H9 (cell line): ENCODE results near the gene APLF. TPM values are rescaled to one million over a fixed set of nuclear protein-coding genes. Genes with fewer than 3 reads are reported as not detected.

Experiments
- DNase-seq: peaks from one replicate; pipeline ENCODE4 v3.0.0-alpha.2; 2017
- H2AFZ ChIP-seq: one replicate; pipeline ENCODE4 v1.6.1; 2013; ENCODE audit warnings: mild to moderate bottlenecking, low read length, control low read depth, moderate library complexity
- H2AK5ac ChIP-seq: 2 replicates; pipeline ENCODE4 v1.6.1; 2013; ENCODE audit warnings: low read length, control low read depth, mixed read lengths; ENCODE audit not compliant: insufficient read length
- H2BK120ac ChIP-seq: one replicate; pipeline ENCODE4 v1.6.1; 2013; ENCODE audit warnings: low read depth, mild to moderate bottlenecking, low read length, control low read depth, inconsistent platforms; ENCODE audit not compliant: poor library complexity, severe bottlenecking
- H2BK12ac ChIP-seq: 2 replicates; pipeline ENCODE4 v1.6.1; 2013; ENCODE audit warnings: low read length, control low read depth, mixed read lengths, low read depth; ENCODE audit not compliant: insufficient read length
- H2BK15ac ChIP-seq: 2 replicates; pipeline ENCODE4 v1.6.1; 2013; ENCODE audit warnings: low read depth, low read length, control low read depth
- H2BK20ac ChIP-seq: one replicate; pipeline ENCODE4 v1.6.1; 2013; ENCODE audit warnings: low read depth, mild to moderate bottlenecking, low read length, control low read depth, inconsistent platforms; ENCODE audit not compliant: poor library complexity, severe bottlenecking
- H2BK5ac ChIP-seq: 2 replicates; pipeline ENCODE4 v1.6.1; 2013; ENCODE audit warnings: low read length, control low read depth, mixed read lengths; ENCODE audit not compliant: insufficient read length
- H3K14ac ChIP-seq: 2 replicates; pipeline ENCODE4 v1.6.1; 2013; ENCODE audit warnings: low read length, control low read depth; ENCODE audit not compliant: insufficient read depth
- H3K18ac ChIP-seq: 2 replicates; pipeline ENCODE4 v1.6.1; 2013; ENCODE audit warnings: low read depth, mild to moderate bottlenecking, mixed read lengths, low read length, control low read depth; ENCODE audit not compliant: insufficient read length
- H3K23ac ChIP-seq: 2 replicates; pipeline ENCODE4 v1.6.1; 2013; ENCODE audit warnings: low read length, control low read depth, mixed read lengths, low read depth; ENCODE audit not compliant: insufficient read length
- H3K23me2 ChIP-seq: 2 replicates; pipeline ENCODE4 v1.6.1; 2013; ENCODE audit warnings: low read depth, mild to moderate bottlenecking, mixed read lengths, low read length, control low read depth; ENCODE audit not compliant: insufficient read length, poor library complexity, severe bottlenecking
- H3K27ac ChIP-seq: 2 replicates; pipeline ENCODE4 v1.5.1; 2013; ENCODE audit warnings: low read length, control low read depth, mixed read lengths, low read depth; ENCODE audit not compliant: insufficient read length
- H3K27me3 ChIP-seq: 2 replicates; pipeline ENCODE4 v1.6.1; 2013; ENCODE audit warnings: low read length, control low read depth, inconsistent platforms; ENCODE audit not compliant: insufficient read depth
- H3K4ac ChIP-seq: 2 replicates; pipeline ENCODE4 v1.6.1; 2013; ENCODE audit warnings: low read depth, mild to moderate bottlenecking, control low read depth, inconsistent platforms, low read length, moderate library complexity
- H3K4me1 ChIP-seq: 2 replicates; pipeline ENCODE4 v1.6.1; 2013; ENCODE audit warnings: low read length, control low read depth, inconsistent platforms; ENCODE audit not compliant: insufficient read depth
- H3K4me2 ChIP-seq: 2 replicates; pipeline ENCODE4 v1.6.1; 2013; ENCODE audit warnings: low read length, control low read depth, mixed read lengths; ENCODE audit not compliant: insufficient read length, insufficient read depth
- H3K56ac ChIP-seq: 2 replicates; pipeline ENCODE4 v1.6.1; 2013; ENCODE audit warnings: low read depth, mild to moderate bottlenecking, mixed read lengths, low read length, control low read depth; ENCODE audit not compliant: insufficient read length
- H3K79me1 ChIP-seq: 2 replicates; pipeline ENCODE4 v1.6.1; 2013; ENCODE audit warnings: low read depth, mild to moderate bottlenecking, moderate library complexity, low read length, control low read depth, inconsistent platforms; ENCODE audit not compliant: insufficient read depth, poor library complexity, severe bottlenecking
- H3K79me2 ChIP-seq: 2 replicates; pipeline ENCODE4 v1.6.1; 2013; ENCODE audit warnings: low read length, control low read depth, inconsistent platforms; ENCODE audit not compliant: insufficient read depth
- H3K9ac ChIP-seq: 2 replicates; pipeline ENCODE4 v1.6.1; 2013; ENCODE audit warnings: low read length, control low read depth, mixed read lengths; ENCODE audit not compliant: insufficient read length; ENCODE audit errors: extremely low read depth
- H3K9me3 ChIP-seq: one replicate; pipeline ENCODE4 v1.6.1; 2013; ENCODE audit warnings: low read depth, low read length, inconsistent platforms; ENCODE audit not compliant: control insufficient read depth
- H3T11ph ChIP-seq: one replicate; pipeline ENCODE4 v1.6.1; 2013; ENCODE audit warnings: mild to moderate bottlenecking, low read length, control low read depth, inconsistent platforms
- H4K20me1 ChIP-seq: one replicate; pipeline ENCODE4 v1.6.1; 2013; ENCODE audit not compliant: control insufficient read depth, insufficient read length, insufficient read depth
- H4K5ac ChIP-seq: 2 replicates; pipeline ENCODE4 v1.6.1; 2013; ENCODE audit warnings: low read depth, mild to moderate bottlenecking, mixed read lengths, low read length, control low read depth; ENCODE audit not compliant: insufficient read length
- H4K8ac ChIP-seq: replicated peaks from 2 replicates; pipeline ENCODE4 v1.6.1; 2013; ENCODE audit warnings: low read length, control low read depth, mixed read lengths, low read depth; ENCODE audit not compliant: insufficient read length
- H4K91ac ChIP-seq: 2 replicates; pipeline ENCODE4 v1.6.1; 2013; ENCODE audit warnings: low read depth, mild to moderate bottlenecking, moderate library complexity, mixed read lengths, low read length, control low read depth; ENCODE audit not compliant: insufficient read length
- H3K27ac Mint-ChIP-seq, 3 experiments: 2 replicates in 2 of 3; 3 replicates in 1 of 3; pipeline ENCODE4 v1.8.0; 2020 to 2021; ENCODE audit warnings: mixed read lengths in 3 of 3, mild to moderate bottlenecking in 1 of 3, moderate library complexity in 1 of 3
- H3K27me3 Mint-ChIP-seq: 2 replicates; pipeline ENCODE4 v1.8.0; 2021; ENCODE audit warnings: low read depth, mild to moderate bottlenecking, moderate library complexity, mixed read lengths
- H3K36me3 Mint-ChIP-seq, 3 experiments: 2 replicates in 2 of 3; 3 replicates in 1 of 3; pipeline ENCODE4 v1.8.0; 2020 to 2021; ENCODE audit warnings: low read depth in 3 of 3, mixed read lengths in 3 of 3; ENCODE audit not compliant: insufficient read depth in 1 of 3
- H3K4me1 Mint-ChIP-seq, 2 experiments: 2 replicates each; pipeline ENCODE4 v1.8.0; 2020; ENCODE audit warnings: mixed read lengths in 2 of 2
- H3K4me3 Mint-ChIP-seq, 2 experiments: 2 replicates in 1 of 2; 3 replicates in 1 of 2; pipeline ENCODE4 v1.8.0; 2020 to 2021; ENCODE audit warnings: mild to moderate bottlenecking in 2 of 2, mixed read lengths in 2 of 2, moderate library complexity in 1 of 2
- H3K9me3 Mint-ChIP-seq, 2 experiments: 2 replicates in 1 of 2; 3 replicates in 1 of 2; pipeline ENCODE4 v1.8.0; 2020; ENCODE audit warnings: mild to moderate bottlenecking in 2 of 2, mixed read lengths in 2 of 2, moderate library complexity in 1 of 2
- CTCF ChIP-seq: fragments of 200-600 bp; sonication (generic); conservative IDR thresholded peaks from 3 replicates; pipeline ENCODE4 v1.8.0; 2021; ENCODE audit warnings: antibody characterized with exemption, mild to moderate bottlenecking
- WGBS: extraction: QIAGEN DNeasy Blood & Tissue Kit; methylation state at CpG from one replicate; pipeline ENCODE4 v1.1.7; 2013; ENCODE audit warnings: missing lambda C conversion rate, low lambda C conversion rate, mixed read lengths; ENCODE audit not compliant: insufficient read length; ENCODE audit errors: extremely low coverage; 5-methylcytosine and 5-hydroxymethylcytosine counted together
- total RNA-seq: library from RNA; stranded (reverse); gene quantifications from 2 replicates; pipeline ENCODE4 v1.2.1, GENCODE V29; 2021

The APLF gene
- total RNA-seq, 1 experiment from 2014 or later: 3.7 TPM

DNA sequence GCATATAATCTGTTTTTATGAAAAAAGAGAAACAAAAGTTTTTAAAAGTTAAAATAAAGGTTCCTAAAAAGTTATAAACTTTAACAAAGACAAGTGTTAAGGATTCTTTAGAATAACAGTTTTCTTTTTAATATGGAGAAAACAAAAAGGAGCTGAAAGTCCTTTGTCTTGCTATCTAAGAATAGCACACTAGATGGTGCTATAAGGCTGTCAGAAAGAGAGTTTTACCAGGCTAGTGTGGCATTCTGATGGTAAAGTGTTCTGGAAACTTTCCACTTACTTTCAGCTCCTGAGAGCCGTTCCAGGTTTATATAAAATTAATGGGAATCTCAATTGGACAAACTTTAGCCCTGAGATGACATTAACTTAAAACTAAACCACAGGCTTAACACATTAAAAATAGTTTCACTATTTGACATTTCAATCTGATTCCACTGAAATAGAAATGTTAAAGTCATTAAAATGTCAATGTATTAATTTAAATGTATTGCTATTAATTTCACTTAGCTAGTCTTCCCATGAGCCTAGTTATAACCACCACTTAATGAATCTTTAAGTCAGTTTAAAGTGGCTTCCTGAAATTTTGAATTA is 4.0 kb upstream of the APLF start:
- no peak overlapping the region for H2AK5ac ChIP-seq
- no peaks in the 10 kb centered on the region for H3K79me2 ChIP-seq
- H3K18ac ChIP-seq: no peak overlapping the region
- peaks cover 4 to 7% of the 10 kb centered on the region in 2 experiments; a peak in 3 of 4 replicates for H3K4me1 Mint-ChIP-seq
- no peaks in the 10 kb centered on the region for H3K9me3 Mint-ChIP-seq
- H3K4ac ChIP-seq: no peak overlapping the region
- H3K27me3 Mint-ChIP-seq: no peaks in the 10 kb centered on the region
- no peaks in the 10 kb centered on the region for H3K4me1 ChIP-seq
- no peak overlapping the region for H2BK12ac ChIP-seq
- H3K23me2 ChIP-seq: peaks cover 3% of the 10 kb centered on the region
- no peak overlapping the region for H2BK15ac ChIP-seq
- TF ChIP-seq CTCF: peak; percentile 87
- no peak overlapping the region for H3K14ac ChIP-seq
- H3T11ph ChIP-seq: no peak overlapping the region
- H2BK120ac ChIP-seq: no peak overlapping the region
- H4K20me1 ChIP-seq: no peaks in the 10 kb centered on the region
- no peaks in the 10 kb centered on the region for H3K27me3 ChIP-seq
- no peak overlapping the region for H2AFZ ChIP-seq
- no peaks in the 10 kb centered on the region for H3K79me1 ChIP-seq
- no peak for DNase-seq
- WGBS: no CpG with 5 or more reads among the region's 1 CpG
- no peak overlapping the region for H2BK20ac ChIP-seq
- no peak overlapping the region for H3K4me2 ChIP-seq
- no peak overlapping the region for H3K4me3 Mint-ChIP-seq
- H3K36me3 Mint-ChIP-seq: no peaks in the 10 kb centered on the region
- H3K27ac ChIP-seq: no peak overlapping the region
- H4K8ac ChIP-seq: no peak overlapping the region
- no peak overlapping the region for H3K9ac ChIP-seq
- no peak overlapping the region for H3K27ac Mint-ChIP-seq
- H3K23ac ChIP-seq: no peak overlapping the region
- H4K5ac ChIP-seq: no peak overlapping the region
- H2BK5ac ChIP-seq: no peak overlapping the region
- no peaks in the 10 kb centered on the region for H3K9me3 ChIP-seq
- no peak overlapping the region for H3K56ac ChIP-seq
- no peak overlapping the region for H4K91ac ChIP-seq
